ENCODE results near the gene SFMBT2.

SFMBT2 gene

DNA sequence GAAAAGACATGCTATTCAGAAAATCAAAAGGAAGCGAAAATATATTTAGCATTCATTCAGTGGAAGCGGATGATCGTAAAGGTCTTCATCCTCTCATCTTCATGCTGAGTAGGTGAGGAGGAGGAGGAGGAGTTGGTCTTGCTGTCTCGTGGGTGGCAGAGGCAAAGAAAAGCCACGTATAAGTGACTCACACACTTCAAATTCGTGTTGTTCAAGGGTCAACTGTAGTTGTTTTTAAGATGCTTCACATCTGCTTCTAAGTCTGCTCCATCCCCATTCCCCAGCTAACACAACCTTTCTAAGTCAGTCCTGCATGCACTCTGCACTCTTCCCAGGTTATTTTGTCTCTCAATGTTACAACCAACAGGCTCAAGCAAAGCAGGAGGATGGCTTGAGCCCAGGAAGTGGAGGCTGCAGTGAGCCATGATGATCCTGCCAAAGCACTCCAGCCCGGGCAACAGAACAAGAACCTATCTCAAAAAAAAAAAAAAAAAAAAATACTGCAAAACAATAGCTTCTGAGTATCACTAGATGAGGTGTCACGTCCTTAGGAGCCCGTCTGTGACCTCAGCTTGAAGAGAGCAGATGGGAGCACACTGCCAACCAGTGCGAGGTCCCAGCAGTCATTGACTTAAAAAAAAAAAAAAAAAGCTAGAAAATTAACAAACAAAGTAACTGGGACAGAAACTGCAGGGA lies 70.5 kb downstream of the SFMBT2 start:
- H3K79me2 ChIP-seq (ENCODE audit: control insufficient read depth, low read length), result peaks cover 5% of the 10 kb centered on the region; the same call in 1 of the 2 replicates
- H3K4me1 ChIP-seq (ENCODE audit: control insufficient read depth, low read length), result peaks cover 10% of the 10 kb centered on the region; the same call in 1 of the 2 replicates
- no peak overlapping the region for H3K4me2 ChIP-seq (ENCODE audit: low read length)
- H3K36me3 ChIP-seq (ENCODE audit: control insufficient read depth, low read length), result no peaks in the 10 kb centered on the region
- H3K9me2 ChIP-seq (replicated peaks; ENCODE audit: control insufficient read depth, low read length), result no peaks in the 10 kb centered on the region
- no peaks in the 10 kb centered on the region for H4K20me1 ChIP-seq (ENCODE audit: control insufficient read depth, insufficient read depth, low read depth, low read length)
- H3K27me3 ChIP-seq (ENCODE audit: control insufficient read depth, low read length), result no peaks in the 10 kb centered on the region
- no peak overlapping the region for H3K4me3 ChIP-seq (ENCODE audit: low read length)
- H3K9me3 ChIP-seq (ENCODE audit: control insufficient read depth, insufficient read depth, low read length), result no peaks in the 10 kb centered on the region
- TF ChIP-seq, protein P1, sequence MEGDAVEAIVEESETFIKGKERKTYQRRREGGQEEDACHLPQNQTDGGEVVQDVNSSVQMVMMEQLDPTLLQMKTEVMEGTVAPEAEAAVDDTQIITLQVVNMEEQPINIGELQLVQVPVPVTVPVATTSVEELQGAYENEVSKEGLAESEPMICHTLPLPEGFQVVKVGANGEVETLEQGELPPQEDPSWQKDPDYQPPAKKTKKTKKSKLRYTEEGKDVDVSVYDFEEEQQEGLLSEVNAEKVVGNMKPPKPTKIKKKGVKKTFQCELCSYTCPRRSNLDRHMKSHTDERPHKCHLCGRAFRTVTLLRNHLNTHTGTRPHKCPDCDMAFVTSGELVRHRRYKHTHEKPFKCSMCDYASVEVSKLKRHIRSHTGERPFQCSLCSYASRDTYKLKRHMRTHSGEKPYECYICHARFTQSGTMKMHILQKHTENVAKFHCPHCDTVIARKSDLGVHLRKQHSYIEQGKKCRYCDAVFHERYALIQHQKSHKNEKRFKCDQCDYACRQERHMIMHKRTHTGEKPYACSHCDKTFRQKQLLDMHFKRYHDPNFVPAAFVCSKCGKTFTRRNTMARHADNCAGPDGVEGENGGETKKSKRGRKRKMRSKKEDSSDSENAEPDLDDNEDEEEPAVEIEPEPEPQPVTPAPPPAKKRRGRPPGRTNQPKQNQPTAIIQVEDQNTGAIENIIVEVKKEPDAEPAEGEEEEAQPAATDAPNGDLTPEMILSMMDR (IDR thresholded peaks at IDR 0.05; ENCODE audit: low read depth, low read length, poor library complexity, severe bottlenecking), result no peak
- no peak for TF ChIP-seq EZH2phosphoT487 (IDR thresholded peaks at IDR 0.05; ENCODE audit: borderline replicate concordance, low read length)
- no peak overlapping the region for H3K27ac ChIP-seq (ENCODE audit: low read depth, low read length)
- no peaks in the 10 kb centered on the region for H3F3A ChIP-seq (ENCODE audit: control insufficient read depth, insufficient read depth)

DNA sequence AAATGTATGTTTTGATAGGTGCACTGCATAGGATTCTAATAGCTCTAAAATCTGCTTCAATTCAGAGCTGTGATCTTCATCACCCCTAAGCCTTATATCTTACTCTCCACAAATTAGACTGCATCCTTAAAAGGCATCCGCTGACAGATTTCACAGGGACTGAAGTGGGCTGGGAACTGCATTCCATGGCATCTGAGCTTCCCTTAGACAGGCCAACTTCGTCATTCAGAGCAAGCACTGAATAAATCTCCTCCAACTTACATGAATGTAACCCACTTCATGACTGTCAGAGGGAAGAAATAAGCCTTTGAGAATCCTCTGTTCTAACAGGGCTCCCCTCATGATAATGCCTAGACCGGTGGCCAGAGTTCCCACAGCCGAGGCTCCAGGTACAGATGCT lies 71.3 kb downstream of the SFMBT2 start:
- no peaks in the 10 kb centered on the region for H3K9me2 ChIP-seq (replicated peaks; ENCODE audit: control insufficient read depth, low read length)
- no peak overlapping the region for H3K27ac ChIP-seq (ENCODE audit: low read depth, low read length)
- TF ChIP-seq, protein P1 (IDR thresholded peaks at IDR 0.05; ENCODE audit: low read depth, low read length, poor library complexity, severe bottlenecking), result no peak
- no peak for TF ChIP-seq EZH2phosphoT487 (IDR thresholded peaks at IDR 0.05; ENCODE audit: borderline replicate concordance, low read length)
- H3K9me3 ChIP-seq (ENCODE audit: control insufficient read depth, insufficient read depth, low read length), result no peaks in the 10 kb centered on the region
- no peaks in the 10 kb centered on the region for H3K36me3 ChIP-seq (ENCODE audit: control insufficient read depth, low read length)
- no peak overlapping the region for H3K4me2 ChIP-seq (ENCODE audit: low read length)
- no peak overlapping the region for H3K4me3 ChIP-seq (ENCODE audit: low read length)
- peaks cover 10% of the 10 kb centered on the region; the same call in 1 of the 2 replicates for H3K4me1 ChIP-seq (ENCODE audit: control insufficient read depth, low read length)
- no peaks in the 10 kb centered on the region for H3F3A ChIP-seq (ENCODE audit: control insufficient read depth, insufficient read depth)
- no peaks in the 10 kb centered on the region for H4K20me1 ChIP-seq (ENCODE audit: control insufficient read depth, insufficient read depth, low read depth, low read length)
- H3K27me3 ChIP-seq (ENCODE audit: control insufficient read depth, low read length), result no peaks in the 10 kb centered on the region
- peaks cover 12% of the 10 kb centered on the region; the same call in 1 of the 2 replicates for H3K79me2 ChIP-seq (ENCODE audit: control insufficient read depth, low read length)

DNA sequence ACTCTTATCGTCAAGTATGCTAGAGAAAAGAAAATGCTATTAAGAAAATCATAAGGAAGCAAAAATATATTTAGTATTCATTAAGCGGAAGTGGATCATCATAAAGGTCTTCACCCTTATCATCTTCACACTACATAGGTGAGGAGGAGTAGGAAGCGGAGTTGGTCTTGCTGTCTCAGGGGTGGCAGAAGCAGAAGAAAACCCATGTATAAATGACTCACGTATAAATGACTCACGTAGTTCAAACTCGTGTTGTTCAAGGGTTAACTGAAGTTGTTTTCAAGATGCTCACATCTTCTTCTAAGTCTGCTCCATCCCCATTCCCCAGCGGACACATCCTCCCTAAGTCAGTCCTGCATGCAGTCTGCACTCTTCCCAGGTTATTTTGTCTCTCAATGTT lies 72.4 kb downstream of the SFMBT2 start:
- Histone ChIP-seq H3K27me3 (ENCODE audit: control insufficient read depth, low read length) (no peaks in the 10 kb centered on the region), H3F3A (ENCODE audit: control insufficient read depth, insufficient read depth) (no peaks in the 10 kb centered on the region), H3K79me2 (ENCODE audit: control insufficient read depth, low read length) (peaks cover 21% of the 10 kb centered on the region), H3K9me2 (replicated peaks; ENCODE audit: control insufficient read depth, low read length) (no peaks in the 10 kb centered on the region), H3K9me3 (ENCODE audit: control insufficient read depth, insufficient read depth, low read length) (no peaks in the 10 kb centered on the region), H3K4me2 (ENCODE audit: low read length) (no peak overlapping the region), H3K36me3 (ENCODE audit: control insufficient read depth, low read length) (no peaks in the 10 kb centered on the region), H4K20me1 (ENCODE audit: control insufficient read depth, insufficient read depth, low read depth, low read length) (no peaks in the 10 kb centered on the region), H3K27ac (ENCODE audit: low read depth, low read length) (no peak overlapping the region), H3K4me3 (ENCODE audit: low read length) (no peak overlapping the region), H3K4me1 (ENCODE audit: control insufficient read depth, low read length) (peaks cover 10% of the 10 kb centered on the region; the same call in 1 of the 2 replicates)
- TF ChIP-seq, protein P1 (IDR thresholded peaks at IDR 0.05; ENCODE audit: low read depth, low read length, poor library complexity, severe bottlenecking), result no peak
- no peak for TF ChIP-seq EZH2phosphoT487 (IDR thresholded peaks at IDR 0.05; ENCODE audit: borderline replicate concordance, low read length)
